Neural cell (in vitro differentiated cells): ENCODE data around the gene EEF1AKMT4.

Experiments
- CTCF ChIP-seq: fragments of 450-650 bp; IDR thresholded peaks from 2 replicates; pipeline ENCODE4 v1.5.1; 2014; ENCODE audit warnings: antibody characterized with exemption, mild to moderate bottlenecking, moderate library complexity; ENCODE audit not compliant: poor library complexity, severe bottlenecking
- EP300 ChIP-seq: fragments of 450-650 bp; conservative IDR thresholded peaks from 2 replicates; pipeline ENCODE4 v1.6.1; 2014; ENCODE audit warnings: antibody characterized with exemption, mild to moderate bottlenecking, moderate library complexity; ENCODE audit not compliant: poor library complexity, severe bottlenecking
- EZH2 ChIP-seq: fragments of 200-600, 300-800 bp; shearing (Covaris generic), sonication (generic); IDR thresholded peaks from 2 replicates; pipeline ENCODE4 v1.6.1; 2014; ENCODE audit warnings: antibody characterized with exemption, low read length, borderline replicate concordance, mild to moderate bottlenecking; ENCODE audit not compliant: insufficient read depth, poor library complexity, severe bottlenecking
- MXI1 ChIP-seq: fragments of 450-650 bp; conservative IDR thresholded peaks from 2 replicates; pipeline ENCODE4 v1.6.1; 2014; ENCODE audit warnings: antibody characterized with exemption, mild to moderate bottlenecking; ENCODE audit not compliant: poor library complexity, severe bottlenecking
- POLR2AphosphoS5 ChIP-seq: IDR thresholded peaks from 2 replicates; pipeline ENCODE4 v1.6.1; 2012
- REST ChIP-seq: IDR thresholded peaks from 2 replicates; pipeline ENCODE4 v1.6.1; 2012; ENCODE audit warnings: borderline replicate concordance
- TAF1 ChIP-seq: IDR thresholded peaks from 2 replicates; pipeline ENCODE4 v1.6.1; 2012; ENCODE audit warnings: low read depth

- TF ChIP-seq CTCF (no peak), EZH2 (no peak), REST (no peak), MXI1 (no peak), TAF1 (no peak), EP300 (no peak), POLR2AphosphoS5 (no peak)
These were observed 22.8 kb downstream of the EEF1AKMT4 start for GRCh38 chr3:184272269-184272668.
